Urinary bladder (tissue), 4 donors: ENCODE data around the gene MTUS2. TPM values are rescaled to one million over a fixed set of nuclear protein-coding genes. Genes with fewer than 3 reads are reported as not detected.

ENCODE experiments used
- DNase-seq: peaks from one replicate; pipeline ENCODE4 v3.0.0-alpha.2; 2015; ENCODE audit errors: extremely low spot score
- H3K27ac ChIP-seq: one replicate; pipeline ENCODE4 v1.5.1; 2013; ENCODE audit warnings: low read depth, mild to moderate bottlenecking, moderate library complexity
- H3K36me3 ChIP-seq: one replicate; pipeline ENCODE4 v1.6.1; 2013; ENCODE audit warnings: mild to moderate bottlenecking, moderate library complexity; ENCODE audit not compliant: insufficient read depth
- H3K4me1 ChIP-seq: one replicate; pipeline ENCODE4 v1.6.1; 2013; ENCODE audit warnings: mild to moderate bottlenecking, moderate library complexity; ENCODE audit not compliant: insufficient read depth
- H3K4me3 ChIP-seq: one replicate; pipeline ENCODE4 v1.5.1; 2013; ENCODE audit warnings: low read depth, low read length
- WGBS: extraction: QIAGEN DNeasy Blood & Tissue Kit; methylation state at CpG from one replicate; pipeline ENCODE4 v1.1.7; 2013; 5-methylcytosine and 5-hydroxymethylcytosine counted together
- polyA plus RNA-seq: library from polyadenylated mRNA; stranded (reverse); fragments of 200-250 nt; gene quantifications from one replicate; pipeline ENCODE4 v1.2.3, GENCODE V29; 2013
- total RNA-seq: library from RNA; depleted of rRNA; stranded (reverse); fragments of >200 nt; gene quantifications from one replicate; pipeline ENCODE4 v1.2.3, GENCODE V29; 2014
- donor health status: healthy with polysubstance abuse.
- donor health status: healthy.

Gene MTUS2
- total and polyA plus RNA-seq, 2 donors: 0.25 to 1.4 TPM

- 48% methylated on average over 6 of the region's 6 CpGs for WGBS
- Histone ChIP-seq H3K4me1 (no peaks in the 10 kb centered on the region), H3K27ac (no peak overlapping the region), H3K4me3 (no peak overlapping the region), H3K36me3 (no peaks in the 10 kb centered on the region)
- no peak for DNase-seq
Measured at GRCh38 chr13:29162638-29163235, 342.6 kb downstream of the MTUS2 start.

DNA sequence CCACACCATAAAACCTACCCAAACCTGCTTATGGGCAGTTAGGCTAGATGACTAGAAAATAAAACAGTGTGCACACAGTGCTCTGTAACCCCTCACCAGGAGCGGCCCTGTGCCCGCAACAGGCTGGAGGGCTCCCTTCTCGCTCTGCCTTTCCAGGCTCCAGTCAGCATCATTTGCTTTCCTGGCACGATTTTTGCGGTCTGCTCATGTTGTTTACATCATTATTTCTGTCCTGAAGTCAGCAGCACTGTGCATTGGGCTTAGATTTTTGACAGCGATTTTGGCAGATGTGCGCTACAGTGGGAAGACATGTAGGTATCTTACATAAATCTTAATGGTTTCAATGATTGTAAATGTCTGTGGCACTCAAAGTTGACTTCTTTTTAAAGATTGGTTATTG is 344.0 kb downstream of the MTUS2 start:
- Histone ChIP-seq H3K4me1 (no peaks in the 10 kb centered on the region), H3K36me3 (no peaks in the 10 kb centered on the region), H3K27ac (no peak overlapping the region), H3K4me3 (no peak overlapping the region)
- 63% methylated on average over 7 of the region's 7 CpGs for WGBS
- no peak for DNase-seq

DNA sequence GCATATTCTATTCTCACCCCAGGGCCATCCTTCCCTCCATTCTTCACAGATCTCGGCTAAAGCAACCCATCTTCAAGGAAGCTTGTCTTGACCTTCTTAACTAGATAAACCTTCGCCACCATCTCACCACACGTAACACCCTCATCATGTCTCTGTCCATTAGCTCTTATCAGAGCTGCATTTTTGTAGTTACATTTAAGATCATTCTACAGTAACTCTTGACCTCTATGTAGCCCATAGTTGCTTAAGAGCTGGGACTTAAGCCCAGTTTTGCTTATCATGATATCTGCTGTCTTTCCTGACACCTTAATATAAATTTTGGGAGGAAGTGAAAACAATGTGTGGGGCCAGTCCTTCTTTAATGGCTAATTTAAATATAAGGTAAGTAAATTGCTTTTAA is 345.1 kb downstream of the MTUS2 start:
- Histone ChIP-seq H3K4me3 (no peak overlapping the region), H3K4me1 (no peaks in the 10 kb centered on the region), H3K36me3 (no peaks in the 10 kb centered on the region), H3K27ac (no peak overlapping the region)
- 90% methylated on average over 3 of the region's 3 CpGs for WGBS
- no peak for DNase-seq

DNA sequence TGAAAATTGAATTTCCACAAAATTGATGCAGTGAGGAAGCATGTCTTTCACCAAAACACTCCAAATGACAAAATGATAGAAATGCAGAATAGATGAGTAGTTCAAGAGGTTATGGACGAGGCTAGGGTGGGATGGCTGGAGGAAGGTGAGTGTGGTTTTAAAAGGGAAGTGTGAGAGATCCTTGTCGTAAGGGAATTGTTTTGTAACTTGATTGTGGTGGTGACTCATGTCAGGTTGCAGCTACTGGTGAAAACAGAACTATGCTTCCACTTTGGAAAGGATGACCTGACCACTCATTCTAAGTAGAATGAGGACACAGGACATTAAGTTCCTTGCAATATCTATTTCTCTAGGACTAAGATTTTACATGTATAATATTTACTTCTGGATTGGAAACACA is 345.7 kb downstream of the MTUS2 start:
- no peak for DNase-seq
- Histone ChIP-seq H3K36me3 (no peaks in the 10 kb centered on the region), H3K4me3 (no peak overlapping the region), H3K4me1 (no peaks in the 10 kb centered on the region), H3K27ac (no peak overlapping the region)
- WGBS: 68% methylated on average over 2 of the region's 2 CpGs

DNA sequence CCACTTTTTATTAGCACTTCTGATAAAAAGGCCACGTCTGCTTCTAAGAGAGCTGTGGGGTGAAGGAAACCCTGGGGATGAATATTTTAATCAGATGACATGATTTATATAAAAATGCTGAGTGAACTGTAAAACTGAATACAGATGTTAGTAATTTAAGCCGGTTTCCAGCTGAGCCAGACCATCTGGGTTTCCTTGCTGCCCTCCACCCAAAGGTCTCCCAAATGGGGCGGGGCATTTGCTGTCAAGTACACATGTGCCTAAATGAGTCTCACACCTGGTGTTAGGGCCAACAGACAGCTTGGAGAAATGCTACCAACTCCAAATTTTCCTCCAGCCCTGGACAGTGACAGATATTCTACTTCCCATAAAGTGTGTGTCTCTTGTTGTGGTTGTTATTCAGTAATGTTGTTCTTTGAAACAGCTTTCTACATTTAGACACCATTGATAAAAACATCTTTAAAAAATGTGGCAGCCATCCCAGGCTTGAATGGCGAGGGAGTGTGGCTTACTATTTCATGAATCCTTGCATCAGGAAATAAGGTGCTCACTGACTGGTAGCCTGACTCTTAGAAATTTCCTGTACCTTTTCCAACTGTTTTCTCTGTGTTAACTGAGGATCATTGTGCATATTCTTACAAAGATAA is 350.4 kb downstream of the MTUS2 start:
- Histone ChIP-seq H3K4me3 (no peak overlapping the region), H3K4me1 (no peaks in the 10 kb centered on the region), H3K36me3 (no peaks in the 10 kb centered on the region), H3K27ac (no peak overlapping the region)
- peak; percentile 6 for DNase-seq
- WGBS: 43% methylated on average over 4 of the region's 4 CpGs

DNA sequence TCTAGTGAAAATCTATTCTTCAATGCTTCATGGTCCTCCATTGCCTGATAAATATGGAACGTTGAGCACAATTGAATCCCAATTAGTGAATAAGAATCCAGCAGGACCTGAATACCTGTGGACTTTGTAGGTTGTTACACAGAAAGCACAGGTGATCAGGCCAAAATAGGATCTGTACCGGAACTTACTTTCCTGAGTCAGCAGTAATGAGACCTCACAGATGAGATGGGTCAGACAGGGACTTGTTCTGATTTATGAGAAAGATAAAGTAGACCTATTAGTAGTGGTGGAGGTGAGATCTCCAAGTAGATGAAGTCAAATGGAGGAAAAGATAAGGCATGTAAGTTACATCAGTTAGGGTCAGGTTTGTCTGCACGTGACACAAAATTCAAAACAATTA is 351.1 kb downstream of the MTUS2 start:
- H3K36me3 ChIP-seq: no peaks in the 10 kb centered on the region
- no peak overlapping the region for H3K4me3 ChIP-seq
- no peak overlapping the region for H3K27ac ChIP-seq
- DNase-seq: no peak
- WGBS: 91% methylated on average over 3 of the region's 3 CpGs
- no peaks in the 10 kb centered on the region for H3K4me1 ChIP-seq

- H3K4me1 ChIP-seq: no peaks in the 10 kb centered on the region
- no peak overlapping the region for H3K4me3 ChIP-seq
- WGBS: 88% methylated on average over 3 of the region's 3 CpGs
- H3K36me3 ChIP-seq: no peaks in the 10 kb centered on the region
- H3K27ac ChIP-seq: no peak overlapping the region
- no peak for DNase-seq
Measured at GRCh38 chr13:29174093-29174492, 354.0 kb downstream of the MTUS2 start.

GRCh38 chr13:29175250-29175873 is 355.2 kb downstream of the MTUS2 start:
- Histone ChIP-seq H3K4me1 (no peaks in the 10 kb centered on the region), H3K27ac (no peak overlapping the region), H3K36me3 (no peaks in the 10 kb centered on the region), H3K4me3 (no peak overlapping the region)
- 84% methylated on average over 3 of the region's 3 CpGs for WGBS
- no peak for DNase-seq

- WGBS: 94% methylated on average over 1 of the region's 1 CpG
- Histone ChIP-seq H3K4me3 (no peak overlapping the region), H3K27ac (no peak overlapping the region), H3K36me3 (no peaks in the 10 kb centered on the region), H3K4me1 (no peaks in the 10 kb centered on the region)
- no peak for DNase-seq
Measured at GRCh38 chr13:29180055-29180454, 359.9 kb downstream of the MTUS2 start.

DNA sequence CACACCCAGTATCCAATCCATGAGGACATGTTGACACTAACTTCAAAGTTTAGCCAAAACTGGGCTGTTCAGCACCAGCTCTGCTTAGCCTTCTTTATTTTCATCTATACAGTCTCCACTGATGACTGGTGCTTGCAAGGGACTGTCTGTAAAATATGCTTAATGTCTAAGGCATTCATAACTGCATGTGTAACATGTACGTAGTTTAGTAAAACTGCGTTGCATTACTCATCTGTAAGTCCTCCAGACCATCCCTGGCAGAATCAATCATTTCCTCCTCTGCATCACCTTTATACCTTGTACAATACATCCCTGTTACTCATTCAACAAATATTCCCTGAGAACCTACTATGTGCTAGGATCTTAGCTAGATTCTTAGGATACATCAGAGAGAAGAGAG is 362.1 kb downstream of the MTUS2 start:
- no peak overlapping the region for H3K4me3 ChIP-seq
- H3K36me3 ChIP-seq: no peaks in the 10 kb centered on the region
- no peak overlapping the region for H3K27ac ChIP-seq
- DNase-seq: no peak
- 91% methylated on average over 2 of the region's 2 CpGs for WGBS
- H3K4me1 ChIP-seq: no peaks in the 10 kb centered on the region

DNA sequence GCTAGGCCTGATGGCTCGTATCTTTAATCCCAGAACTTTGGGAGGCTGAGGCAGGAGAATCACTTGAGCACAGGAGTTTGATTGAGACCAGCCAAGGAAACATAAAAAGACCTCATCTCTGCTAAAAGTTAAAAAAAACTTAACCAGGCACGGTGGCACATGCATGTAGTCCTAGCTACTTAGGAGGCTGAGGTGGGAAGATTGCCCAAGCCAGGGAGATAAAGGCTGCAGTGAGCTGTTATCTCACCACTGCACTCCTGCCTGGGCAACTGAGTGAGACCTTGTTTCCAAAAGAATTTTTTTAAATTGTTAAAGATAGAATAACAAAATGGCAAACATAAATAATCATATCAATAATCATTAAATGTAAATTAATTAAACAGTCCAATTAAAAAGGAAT is 365.8 kb downstream of the MTUS2 start:
- no peaks in the 10 kb centered on the region for H3K4me1 ChIP-seq
- DNase-seq: no peak
- H3K36me3 ChIP-seq: no peaks in the 10 kb centered on the region
- H3K4me3 ChIP-seq: no peak overlapping the region
- no peak overlapping the region for H3K27ac ChIP-seq
- WGBS: 91% methylated on average over 2 of the region's 2 CpGs

DNA sequence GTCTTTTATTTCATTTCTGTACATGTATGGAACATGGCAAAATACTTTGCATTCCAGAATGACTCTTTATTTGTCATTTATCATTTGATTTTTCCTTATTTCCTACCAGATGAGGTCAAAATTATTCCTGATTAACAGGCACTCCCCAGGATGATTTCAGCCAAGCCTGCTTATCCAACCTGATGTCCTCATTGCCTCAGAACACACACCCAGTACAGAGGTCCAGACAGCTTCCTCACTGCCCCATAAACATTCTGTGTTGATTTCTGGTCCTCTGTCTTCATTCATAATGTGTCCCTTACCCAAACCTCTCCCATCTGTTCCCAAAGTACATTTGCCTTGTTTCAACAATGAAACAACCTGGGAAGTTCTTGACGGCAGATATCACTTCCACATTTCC is 367.4 kb downstream of the MTUS2 start:
- DNase-seq: no peak
- WGBS: 82% methylated on average over 1 of the region's 1 CpG
- Histone ChIP-seq H3K27ac (no peak overlapping the region), H3K4me1 (no peaks in the 10 kb centered on the region), H3K4me3 (no peak overlapping the region), H3K36me3 (no peaks in the 10 kb centered on the region)

DNA sequence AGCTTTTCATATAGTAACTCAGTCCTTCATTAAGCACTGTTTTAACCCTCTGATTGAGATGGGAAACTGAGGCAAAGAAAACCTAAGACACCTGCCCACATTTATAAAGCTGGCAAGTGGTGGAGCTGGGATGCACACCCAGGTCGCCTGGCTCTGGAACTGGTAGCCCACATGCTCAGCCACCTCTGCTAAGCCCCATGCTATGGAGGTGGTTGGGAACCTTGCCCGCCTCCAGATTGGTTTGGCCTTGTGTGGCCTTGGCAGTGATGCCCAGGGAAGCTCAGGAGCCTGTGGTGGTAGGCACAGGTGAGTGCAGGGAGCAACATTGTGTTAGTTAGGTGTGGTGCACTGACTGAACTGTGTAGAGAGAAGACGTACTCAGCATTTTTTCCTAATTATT is 370.2 kb downstream of the MTUS2 start:
- H3K36me3 ChIP-seq: no peaks in the 10 kb centered on the region
- H3K27ac ChIP-seq: no peak overlapping the region
- no peak for DNase-seq
- WGBS: 93% methylated on average over 3 of the region's 3 CpGs
- H3K4me1 ChIP-seq: no peaks in the 10 kb centered on the region
- no peak overlapping the region for H3K4me3 ChIP-seq

GRCh38 chr13:29193083-29193482 is 372.9 kb downstream of the MTUS2 start:
- Histone ChIP-seq H3K4me3 (no peak overlapping the region), H3K4me1 (no peaks in the 10 kb centered on the region), H3K27ac (no peak overlapping the region), H3K36me3 (no peaks in the 10 kb centered on the region)
- WGBS: 85% methylated on average over 1 of the region's 1 CpG
- DNase-seq: no peak
